ENCODE data around the gene KRTAP5-4.
"Not testable (repeated sequence)": the region's sequence is repeated elsewhere in the genome, so short reads cannot be mapped to it uniquely, and the experiment has no call there.

KRTAP5-4 gene

DNA sequence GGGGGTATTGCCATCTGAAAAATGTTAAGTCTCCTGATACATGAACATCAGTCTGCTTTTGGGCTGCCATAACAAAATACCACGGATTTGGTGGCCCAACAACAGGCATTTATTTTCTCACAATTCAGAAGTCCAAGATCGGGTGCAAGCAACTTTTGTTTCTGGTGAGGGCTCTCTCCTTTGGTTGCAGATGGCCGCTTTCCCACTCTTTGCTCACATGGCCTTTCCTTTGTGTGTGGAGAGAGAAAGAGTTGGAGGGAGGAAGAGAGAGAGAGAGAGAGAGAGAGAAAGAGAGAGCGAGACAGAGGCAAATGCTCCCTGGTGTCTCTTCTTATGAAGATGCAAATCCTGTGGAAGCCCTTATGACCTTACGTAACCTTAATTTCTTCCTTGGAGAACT lies 21.3 kb downstream of the KRTAP5-4 start:
- no peak overlapping the region for H3K27ac ChIP-seq
- no peak for TF ChIP-seq ZFX (IDR thresholded peaks at IDR 0.05; ENCODE audit: borderline replicate concordance)
- no peak for TF ChIP-seq CTCF (IDR thresholded peaks at IDR 0.05)

GRCh38 chr11:1598816-1599215 lies 23.1 kb downstream of the KRTAP5-4 start:
- TF ChIP-seq CTCF (IDR thresholded peaks at IDR 0.05), result no peak
- TF ChIP-seq ZFX (IDR thresholded peaks at IDR 0.05; ENCODE audit: borderline replicate concordance), result no peak
- no peak overlapping the region for H3K27ac ChIP-seq

DNA sequence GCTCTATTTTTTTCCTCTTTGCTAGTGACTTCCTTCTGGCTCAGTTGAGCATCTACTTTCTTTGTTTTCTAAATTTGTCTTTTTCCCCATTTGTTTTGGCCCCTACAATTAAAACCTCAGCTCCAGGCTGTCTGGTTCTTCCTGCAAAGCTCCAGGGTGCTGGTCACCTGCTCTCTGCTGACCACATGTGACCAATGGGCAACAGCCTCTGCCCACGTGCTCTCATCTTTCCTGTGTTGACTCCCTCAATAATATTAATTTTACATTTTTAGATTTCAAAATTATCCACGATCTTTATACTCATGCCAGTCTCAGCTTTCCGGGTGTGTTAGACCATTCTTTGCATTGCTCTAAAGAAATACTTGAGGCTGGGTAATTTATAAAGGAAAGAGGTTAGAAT lies 23.5 kb downstream of the KRTAP5-4 start:
- not testable (repeated sequence) for H3K27ac ChIP-seq

- TF ChIP-seq CTCF (IDR thresholded peaks at IDR 0.05) (no peak), ZFX (IDR thresholded peaks at IDR 0.05; ENCODE audit: borderline replicate concordance) (no peak)
- no peak within 1 kb of the TSS for H3K27ac ChIP-seq
Observed at GRCh38 chr11:1597994-1598380, 24.0 kb downstream of the KRTAP5-4 start, which contains the start of gene KRTAP5-2. Gene KRTAP5-2, minus strand, starts transcription at chr11:1598294. Its CDS starts 44 bp downstream, at chr11:1598250.

- H3K27ac ChIP-seq, result no peak overlapping the region
- TF ChIP-seq CTCF (IDR thresholded peaks at IDR 0.05) (no peak), ZFX (IDR thresholded peaks at IDR 0.05; ENCODE audit: borderline replicate concordance) (no peak)
Observed at GRCh38 chr11:1597331-1597993, 24.5 kb downstream of the KRTAP5-4 start.

GRCh38 chr11:1596576-1597121 lies 25.3 kb downstream of the KRTAP5-4 start:
- not testable (repeated sequence) for H3K27ac ChIP-seq

- not testable (repeated sequence) for H3K27ac ChIP-seq
Observed at GRCh38 chr11:1595994-1596575, 25.9 kb downstream of the KRTAP5-4 start.

GRCh38 chr11:1592628-1593027 lies 29.3 kb downstream of the KRTAP5-4 start:
- TF ChIP-seq ZFX (IDR thresholded peaks at IDR 0.05; ENCODE audit: borderline replicate concordance) (no peak), CTCF (IDR thresholded peaks at IDR 0.05) (no peak)
- H3K27ac ChIP-seq, result no peak overlapping the region

DNA sequence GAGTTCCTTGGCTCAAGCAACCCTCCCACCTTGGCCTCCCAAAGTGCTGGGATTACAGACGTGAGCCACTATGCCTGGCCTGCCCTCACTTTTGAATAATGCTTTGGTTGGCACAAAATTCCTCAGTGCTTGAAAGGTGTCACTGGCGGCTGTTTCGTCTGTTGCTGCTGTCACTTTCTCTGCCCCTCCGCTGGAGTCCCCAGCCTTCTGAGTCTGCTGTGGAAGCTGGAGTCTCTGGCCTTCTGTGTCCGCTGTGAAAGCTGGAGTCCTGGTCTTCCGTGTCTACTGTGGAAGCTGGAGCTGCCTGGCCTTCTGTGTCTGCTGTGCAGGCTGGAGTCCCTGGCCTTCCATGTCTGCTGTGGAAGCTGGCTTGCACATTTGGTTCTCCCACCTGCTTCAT lies 31.9 kb downstream of the KRTAP5-4 start:
- TF ChIP-seq CTCF (IDR thresholded peaks at IDR 0.05) (no peak), ZFX (IDR thresholded peaks at IDR 0.05; ENCODE audit: borderline replicate concordance) (no peak)
- H3K27ac ChIP-seq, result no peak overlapping the region

GRCh38 chr11:1589191-1589963 lies 32.6 kb downstream of the KRTAP5-4 start:
- H3K27ac ChIP-seq, result not testable (repeated sequence)
